CD14-positive monocyte (primary cell): ENCODE data around the gene ARL5B. TPM values are rescaled to one million over a fixed set of nuclear protein-coding genes. Genes with fewer than 3 reads are reported as not detected.

Experiments used
- DNase-seq, 3 donors: peaks; one replicate each; pipeline ENCODE4 v3.0.0-alpha.2; 2011 to 2022
- H2AFZ ChIP-seq: 2 replicates; pipeline ENCODE4 v1.6.0; 2012; ENCODE audit warnings: mild to moderate bottlenecking, low read depth, low read length, inconsistent platforms; ENCODE audit not compliant: insufficient read depth, poor library complexity, severe bottlenecking
- H3K27ac ChIP-seq, 2 donors: 1 replicate in 1 of 2; 2 replicates in 1 of 2; pipeline ENCODE4 v1.5.1; 2012 to 2013; ENCODE audit warnings: low read length in 2 of 2, control low read depth in 1 of 2, inconsistent platforms in 1 of 2, low read depth in 1 of 2, mild to moderate bottlenecking in 1 of 2
- H3K27me3 ChIP-seq, 2 donors: one replicate each; pipeline versions ENCODE4 v1.6.0 to v1.6.1; 2011 to 2013; ENCODE audit warnings: low read length in 2 of 2; ENCODE audit not compliant: control insufficient read depth in 2 of 2, insufficient read depth in 2 of 2
- H3K36me3 ChIP-seq, 2 donors: replicated peaks in 1 of 2; 1 replicate in 1 of 2; 2 replicates in 1 of 2; pipeline versions ENCODE4 v1.5.1 to v1.6.1; 2012 to 2013; ENCODE audit warnings: low read length in 2 of 2, control low read depth in 1 of 2, inconsistent platforms in 1 of 2, mild to moderate bottlenecking in 1 of 2; ENCODE audit not compliant: insufficient read depth in 2 of 2, control insufficient read depth in 1 of 2
- H3K4me1 ChIP-seq, 2 donors: 1 replicate in 1 of 2; 2 replicates in 1 of 2; pipeline versions ENCODE4 v1.5.1 to v1.6.1; 2012 to 2013; ENCODE audit warnings: low read length in 2 of 2, control low read depth in 1 of 2, inconsistent platforms in 1 of 2, mild to moderate bottlenecking in 1 of 2, moderate library complexity in 1 of 2; ENCODE audit not compliant: insufficient read depth in 2 of 2, control insufficient read depth in 1 of 2
- H3K4me2 ChIP-seq: replicated peaks from 2 replicates; pipeline ENCODE3; 2012; ENCODE audit warnings: low read length, moderate library complexity, mild to moderate bottlenecking; ENCODE audit not compliant: poor library complexity, severe bottlenecking; ENCODE audit errors: extremely low read depth
- H3K4me3 ChIP-seq, 3 experiments: fragments of 200-600 bp in 1 of 3; sonication (generic) in 1 of 3; replicated peaks in 1 of 3; 1 replicate in 2 of 3; 2 replicates in 1 of 3; pipeline ENCODE4 v1.5.1; 2011 to 2013; ENCODE audit warnings: low read length in 3 of 3, mild to moderate bottlenecking in 3 of 3, control low read depth in 2 of 3, low read depth in 2 of 3, inconsistent platforms in 1 of 3, moderate library complexity in 1 of 3
- H3K79me2 ChIP-seq: 2 replicates; pipeline ENCODE4 v1.6.0; 2012; ENCODE audit warnings: mild to moderate bottlenecking, control low read depth, inconsistent platforms, low read length, moderate library complexity; ENCODE audit not compliant: insufficient read depth
- H3K9ac ChIP-seq: 2 replicates; pipeline ENCODE4 v1.6.0; 2017; ENCODE audit warnings: low read length, mild to moderate bottlenecking; ENCODE audit not compliant: insufficient read depth, poor library complexity, severe bottlenecking
- H3K9me3 ChIP-seq, 2 donors: replicated peaks in 1 of 2; 1 replicate in 1 of 2; 2 replicates in 1 of 2; pipeline versions ENCODE4 v1.5.1 to v1.6.1; 2012 to 2013; ENCODE audit warnings: low read length in 2 of 2, control low read depth in 1 of 2; ENCODE audit not compliant: control insufficient read depth in 1 of 2, insufficient read depth in 1 of 2
- H4K20me1 ChIP-seq: 2 replicates; pipeline ENCODE4 v1.6.0; 2012; ENCODE audit warnings: mild to moderate bottlenecking, low read length, control low read depth, moderate library complexity; ENCODE audit not compliant: insufficient read depth
- H3K27ac Mint-ChIP-seq, 7 donors: one replicate each; pipeline ENCODE4 v1.8.0; 2020; ENCODE audit warnings: mild to moderate bottlenecking in 7 of 7, mixed read lengths in 7 of 7, moderate library complexity in 6 of 7, inconsistent platforms in 2 of 7
- H3K27me3 Mint-ChIP-seq, 3 donors: one replicate each; pipeline ENCODE4 v1.8.0; 2021 to 2022; ENCODE audit warnings: low read depth in 3 of 3, mild to moderate bottlenecking in 3 of 3, mixed read lengths in 3 of 3, moderate library complexity in 3 of 3, inconsistent platforms in 1 of 3
- H3K36me3 Mint-ChIP-seq, 2 donors: one replicate each; pipeline ENCODE4 v1.8.0; 2020; ENCODE audit warnings: mixed read lengths in 2 of 2, inconsistent platforms in 1 of 2, mild to moderate bottlenecking in 1 of 2
- H3K4me1 Mint-ChIP-seq: one replicate; pipeline ENCODE4 v1.8.0; 2020; ENCODE audit warnings: mild to moderate bottlenecking, mixed read lengths
- H3K4me3 Mint-ChIP-seq, 2 donors: one replicate each; pipeline ENCODE4 v1.8.0; 2020; ENCODE audit warnings: mild to moderate bottlenecking in 2 of 2, mixed read lengths in 2 of 2, moderate library complexity in 1 of 2
- H3K9me3 Mint-ChIP-seq, 7 donors: one replicate each; pipeline ENCODE4 v1.8.0; 2020 to 2022; ENCODE audit warnings: mixed read lengths in 7 of 7, mild to moderate bottlenecking in 6 of 7, moderate library complexity in 6 of 7, inconsistent platforms in 2 of 7
- WGBS: methylation state at CpG from one replicate; pipeline ENCODE4 v1.1.5; 2013; ENCODE audit warnings: missing lambda C conversion rate; ENCODE audit not compliant: insufficient coverage; 5-methylcytosine and 5-hydroxymethylcytosine counted together
- intact Hi-C, 2 donors: fragments of 100-400 bp; cut with micrococcal nuclease; formaldehyde crosslinking; loops; one replicate each; pipeline versions ENCODE4 v1.15.0 to v1.15.1; 2023
- polyA plus RNA-seq, 3 donors: library from polyadenylated mRNA; depleted of rRNA in 1 of 3; unstranded in 2 of 3; stranded (reverse) in 1 of 3; fragments of 300-500 nt in 2 of 3; fragments of >200 nt in 1 of 3; fragmentation: Illumina TruSeq in 2 of 3; gene quantifications; 1 replicate in 2 of 3; 2 replicates in 1 of 3; pipeline ENCODE4 v1.2.3, GENCODE V29; 2012 to 2021
- TF ChIP-seq, protein P1 (sequence below): fragments of 200-600 bp; IDR thresholded peaks from one replicate; pipeline ENCODE4 v1.8.0; 2022; ENCODE audit warnings: antibody characterized with exemption, mild to moderate bottlenecking

Gene ARL5B
- polyA plus RNA-seq, 3 donors: 1.3 to 14.4 (median 1.4) TPM

DNA sequence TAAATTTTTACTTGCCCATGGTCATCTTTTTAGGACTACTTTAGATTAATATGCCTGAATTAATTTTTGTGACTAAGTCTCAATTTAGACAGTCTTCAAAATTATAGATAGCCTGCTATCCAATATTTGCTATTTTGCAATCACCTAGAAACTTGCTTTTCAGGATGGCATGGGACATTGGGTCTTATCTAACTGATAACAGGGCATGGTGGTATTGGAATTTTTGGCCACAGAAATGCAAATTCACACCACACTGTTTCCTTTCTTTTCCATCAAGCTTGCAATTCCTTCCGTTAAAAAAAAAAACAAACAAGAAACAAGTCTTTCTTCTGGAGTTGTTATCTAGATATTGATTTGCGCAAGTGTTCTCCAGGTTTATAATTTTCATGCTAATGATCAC is 8.8 kb downstream of the ARL5B start:
- Histone ChIP-seq H3K9me3 (no peaks in the 10 kb centered on the region), H3K4me2 (no peak overlapping the region), H3K27ac (no peak overlapping the region), H2AFZ (no peak overlapping the region), H3K36me3 (peaks cover 37 to 59% of the 10 kb centered on the region in 2 donors), H4K20me1 (peaks cover 37% of the 10 kb centered on the region), H3K79me2 (peaks cover 43% of the 10 kb centered on the region), H3K9ac (no peak overlapping the region), H3K4me1 (no peaks in the 10 kb centered on the region), H3K27me3 (no peaks in the 10 kb centered on the region), H3K4me3 (no peak overlapping the region)
- intact Hi-C loops: no loop called here
- Mint-ChIP-seq H3K4me3 (no peak overlapping the region), H3K36me3 (peaks cover 41 to 51% of the 10 kb centered on the region in 2 donors), H3K9me3 (peaks cover 0 to 1% (median 0%) of the 10 kb centered on the region in 7 donors), H3K27me3 (peaks cover 0 to 1% (median 0%) of the 10 kb centered on the region in 3 donors), H3K4me1 (peaks cover 3% of the 10 kb centered on the region), H3K27ac (no peak overlapping the region)
- TF ChIP-seq, protein P1, sequence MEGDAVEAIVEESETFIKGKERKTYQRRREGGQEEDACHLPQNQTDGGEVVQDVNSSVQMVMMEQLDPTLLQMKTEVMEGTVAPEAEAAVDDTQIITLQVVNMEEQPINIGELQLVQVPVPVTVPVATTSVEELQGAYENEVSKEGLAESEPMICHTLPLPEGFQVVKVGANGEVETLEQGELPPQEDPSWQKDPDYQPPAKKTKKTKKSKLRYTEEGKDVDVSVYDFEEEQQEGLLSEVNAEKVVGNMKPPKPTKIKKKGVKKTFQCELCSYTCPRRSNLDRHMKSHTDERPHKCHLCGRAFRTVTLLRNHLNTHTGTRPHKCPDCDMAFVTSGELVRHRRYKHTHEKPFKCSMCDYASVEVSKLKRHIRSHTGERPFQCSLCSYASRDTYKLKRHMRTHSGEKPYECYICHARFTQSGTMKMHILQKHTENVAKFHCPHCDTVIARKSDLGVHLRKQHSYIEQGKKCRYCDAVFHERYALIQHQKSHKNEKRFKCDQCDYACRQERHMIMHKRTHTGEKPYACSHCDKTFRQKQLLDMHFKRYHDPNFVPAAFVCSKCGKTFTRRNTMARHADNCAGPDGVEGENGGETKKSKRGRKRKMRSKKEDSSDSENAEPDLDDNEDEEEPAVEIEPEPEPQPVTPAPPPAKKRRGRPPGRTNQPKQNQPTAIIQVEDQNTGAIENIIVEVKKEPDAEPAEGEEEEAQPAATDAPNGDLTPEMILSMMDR: no peak
- no CpG with 5 or more reads among the region's 2 CpGs for WGBS
- no peak for DNase-seq

DNA sequence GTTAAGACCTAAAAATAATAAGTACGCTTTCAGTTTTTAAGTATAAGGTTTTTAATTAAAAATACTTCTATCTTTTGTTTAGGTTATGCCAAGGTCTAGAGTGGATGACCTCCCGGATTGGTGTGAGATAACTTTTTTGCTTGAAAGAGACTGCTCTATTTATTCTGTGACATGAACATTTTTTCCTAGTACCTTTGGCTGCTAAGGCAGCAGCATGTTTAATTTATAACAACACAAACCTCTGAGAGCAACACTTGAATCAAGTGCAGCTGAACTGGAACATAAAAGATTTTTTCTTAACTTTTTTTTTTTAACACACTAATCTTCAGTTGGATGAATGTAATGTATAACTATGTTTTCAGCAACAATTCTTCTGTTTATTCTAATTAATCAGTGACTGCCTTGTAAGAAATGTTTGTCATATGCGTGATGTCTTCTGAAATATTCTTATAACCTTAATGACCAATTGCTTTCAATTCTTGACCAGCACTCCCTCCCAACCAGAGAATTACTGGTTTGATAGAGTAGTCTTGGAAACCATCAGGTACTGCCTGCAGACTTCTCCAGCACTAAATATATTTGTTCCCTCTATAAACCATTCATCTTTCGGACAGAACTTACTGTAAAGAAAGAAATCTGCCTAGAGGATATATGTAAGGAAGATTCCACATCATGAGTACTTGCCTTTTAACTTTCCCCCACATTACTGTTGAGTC is 16.0 kb downstream of the ARL5B start:
- Mint-ChIP-seq H3K27me3 (no peaks in the 10 kb centered on the region), H3K4me3 (no peak overlapping the region), H3K27ac (no peak overlapping the region), H3K9me3 (no peaks in the 10 kb centered on the region), H3K4me1 (no peaks in the 10 kb centered on the region), H3K36me3 (peaks cover 51 to 52% of the 10 kb centered on the region in 2 donors)
- no CpG with 5 or more reads among the region's 4 CpGs for WGBS
- H3K4me1 ChIP-seq: no peaks in the 10 kb centered on the region
- no peaks in the 10 kb centered on the region for H3K27me3 ChIP-seq
- no peak overlapping the region for H3K4me3 ChIP-seq
- peaks cover 36 to 74% of the 10 kb centered on the region in 2 donors for H3K36me3 ChIP-seq
- H3K9ac ChIP-seq: no peak overlapping the region
- H4K20me1 ChIP-seq: no peaks in the 10 kb centered on the region
- no peaks in the 10 kb centered on the region for H3K9me3 ChIP-seq
- no peaks in the 10 kb centered on the region for H3K79me2 ChIP-seq
- DNase-seq: no peak
- TF ChIP-seq, protein P1: no peak
- intact Hi-C loops: no loop called here
- H3K27ac ChIP-seq: no peak overlapping the region
- H2AFZ ChIP-seq: no peak overlapping the region
- no peak overlapping the region for H3K4me2 ChIP-seq
